HepG2 (cell line): Measurements from ENCODE around the gene OXLD1. TPM values are rescaled to one million over a fixed set of nuclear protein-coding genes. Genes with fewer than 3 reads are reported as not detected.

ENCODE experiments used
- ATF7-NPFF ChIP-seq: sonication (generic); formaldehyde crosslinking; IDR thresholded peaks from 2 replicates; pipeline ENCODE4 v1.8.1; 2023; ENCODE audit warnings: mild to moderate bottlenecking, low read depth, missing genetic modification reagents, moderate library complexity
- FOXJ3 ChIP-seq: sonication (generic); formaldehyde crosslinking; IDR thresholded peaks from 2 replicates; pipeline ENCODE4 v1.4.0; 2020; ENCODE audit warnings: missing genetic modification reagents, mild to moderate bottlenecking, borderline replicate concordance
- HNF1B ChIP-seq: sonication (generic); formaldehyde crosslinking; IDR thresholded peaks from 2 replicates; pipeline ENCODE4 v1.5.1; 2020; ENCODE audit warnings: mild to moderate bottlenecking, moderate library complexity, missing genetic modification reagents
- IRF2 ChIP-seq: IDR thresholded peaks from 2 replicates; pipeline ENCODE4 v1.6.1; 2018; ENCODE audit warnings: missing genetic modification reagents, missing compliant biosample characterization
- KDM5A ChIP-seq: fragments of 200-600 bp; sonication (generic); IDR thresholded peaks from 2 replicates; pipeline ENCODE4 v1.7.0; 2018; ENCODE audit warnings: antibody characterized with exemption, mild to moderate bottlenecking, low read length, borderline replicate concordance
- NPAS2 ChIP-seq: sonication (generic); formaldehyde crosslinking; IDR thresholded peaks from 2 replicates; pipeline ENCODE4 v1.8.0; 2022; ENCODE audit warnings: mild to moderate bottlenecking, missing genetic modification reagents, borderline replicate concordance
- SP4 ChIP-seq: sonication (generic); formaldehyde crosslinking; IDR thresholded peaks from 2 replicates; pipeline ENCODE4 v1.8.1; 2023; ENCODE audit warnings: mild to moderate bottlenecking, missing genetic modification reagents
- SP5 ChIP-seq: IDR thresholded peaks from 2 replicates; pipeline ENCODE4 v1.6.1; 2016; ENCODE audit warnings: low read depth, borderline replicate concordance
- SRSF1 ChIP-seq: fragments of 200-400 bp; formaldehyde crosslinking; optimal IDR thresholded peaks from 2 replicates; pipeline ENCODE3; 2017; ENCODE audit warnings: mild to moderate bottlenecking, low read depth, low read length, moderate library complexity
- U2AF2 ChIP-seq: fragments of 200-400 bp; formaldehyde crosslinking; IDR thresholded peaks from 2 replicates; pipeline ENCODE4 v1.6.1; 2017; ENCODE audit warnings: low read depth, mild to moderate bottlenecking, low read length
- ZNF253 ChIP-seq: sonication (generic); formaldehyde crosslinking; IDR thresholded peaks from 2 replicates; pipeline ENCODE4 v1.8.0; 2022; ENCODE audit warnings: mild to moderate bottlenecking, missing genetic modification reagents, borderline replicate concordance
- ZNF264 ChIP-seq: sonication (generic); formaldehyde crosslinking; IDR thresholded peaks from 2 replicates; pipeline ENCODE4 v1.4.0; 2020; ENCODE audit warnings: missing genetic modification reagents
- ZNF326 ChIP-seq: sonication (generic); formaldehyde crosslinking; IDR thresholded peaks from 2 replicates; pipeline ENCODE4 v1.4.0; 2020; ENCODE audit warnings: missing genetic modification reagents, borderline replicate concordance
- ZNF468 ChIP-seq: sonication (generic); formaldehyde crosslinking; IDR thresholded peaks from 2 replicates; pipeline ENCODE4 v1.8.0; 2022; ENCODE audit warnings: mild to moderate bottlenecking, moderate library complexity, missing genetic modification reagents
- ZNF564 ChIP-seq: sonication (generic); formaldehyde crosslinking; IDR thresholded peaks from 2 replicates; pipeline ENCODE4 v1.8.1; 2023; ENCODE audit warnings: mild to moderate bottlenecking, missing genetic modification reagents
- ZNF629 ChIP-seq: sonication (generic); formaldehyde crosslinking; conservative IDR thresholded peaks from 2 replicates; pipeline ENCODE4 v1.5.0; 2020; ENCODE audit warnings: missing genetic modification reagents
- ZNF710 ChIP-seq: sonication (generic); formaldehyde crosslinking; IDR thresholded peaks from 2 replicates; pipeline ENCODE4 v1.5.0; 2020; ENCODE audit warnings: mild to moderate bottlenecking, missing genetic modification reagents, borderline replicate concordance
- ZNF75D ChIP-seq: sonication (generic); formaldehyde crosslinking; IDR thresholded peaks from 2 replicates; pipeline ENCODE4 v1.8.1; 2023; ENCODE audit warnings: missing genetic modification reagents, mild to moderate bottlenecking, borderline replicate concordance
- ZNF776 ChIP-seq: sonication (generic); formaldehyde crosslinking; IDR thresholded peaks from 2 replicates; pipeline ENCODE4 v1.4.0; 2020; ENCODE audit warnings: mild to moderate bottlenecking, missing genetic modification reagents
- polyA plus RNA-seq, 8 experiments: library from polyadenylated mRNA; depleted of rRNA in 3 of 8; stranded (reverse) in 7 of 8; unstranded in 1 of 8; fragments of >200 nt; fragmentation: Illumina TruSeq in 4 of 8; extraction: Trizol in 4 of 8; gene quantifications; 2 replicates each; pipeline versions ENCODE4 v1.2.1 to v1.2.3, GENCODE V29; 2011 to 2016; ENCODE audit warnings: low read depth in 4 of 8, missing spikeins in 1 of 8, mixed read lengths in 1 of 8; ENCODE audit not compliant: insufficient read depth in 1 of 8
- total RNA-seq, 5 experiments: library from RNA; depleted of rRNA; stranded (reverse); fragments of >200 nt; fragmentation: Illumina TruSeq; extraction: Trizol; gene quantifications; 2 replicates each; pipeline ENCODE4 v1.2.3, GENCODE V29; 2016; ENCODE audit warnings: low read depth in 1 of 5
- TF ChIP-seq, protein P1 (sequence below): sonication (generic); formaldehyde crosslinking; IDR thresholded peaks from 2 replicates; pipeline ENCODE4 v1.9.0; 2021; ENCODE audit warnings: missing genetic modification reagents, borderline replicate concordance

OXLD1 gene
- total and polyA plus RNA-seq, 2 of the 13 experiments (the other 11 are each of a cell fraction or from before 2014, with no cell fraction given), result 27.1 to 37.5 TPM

DNA sequence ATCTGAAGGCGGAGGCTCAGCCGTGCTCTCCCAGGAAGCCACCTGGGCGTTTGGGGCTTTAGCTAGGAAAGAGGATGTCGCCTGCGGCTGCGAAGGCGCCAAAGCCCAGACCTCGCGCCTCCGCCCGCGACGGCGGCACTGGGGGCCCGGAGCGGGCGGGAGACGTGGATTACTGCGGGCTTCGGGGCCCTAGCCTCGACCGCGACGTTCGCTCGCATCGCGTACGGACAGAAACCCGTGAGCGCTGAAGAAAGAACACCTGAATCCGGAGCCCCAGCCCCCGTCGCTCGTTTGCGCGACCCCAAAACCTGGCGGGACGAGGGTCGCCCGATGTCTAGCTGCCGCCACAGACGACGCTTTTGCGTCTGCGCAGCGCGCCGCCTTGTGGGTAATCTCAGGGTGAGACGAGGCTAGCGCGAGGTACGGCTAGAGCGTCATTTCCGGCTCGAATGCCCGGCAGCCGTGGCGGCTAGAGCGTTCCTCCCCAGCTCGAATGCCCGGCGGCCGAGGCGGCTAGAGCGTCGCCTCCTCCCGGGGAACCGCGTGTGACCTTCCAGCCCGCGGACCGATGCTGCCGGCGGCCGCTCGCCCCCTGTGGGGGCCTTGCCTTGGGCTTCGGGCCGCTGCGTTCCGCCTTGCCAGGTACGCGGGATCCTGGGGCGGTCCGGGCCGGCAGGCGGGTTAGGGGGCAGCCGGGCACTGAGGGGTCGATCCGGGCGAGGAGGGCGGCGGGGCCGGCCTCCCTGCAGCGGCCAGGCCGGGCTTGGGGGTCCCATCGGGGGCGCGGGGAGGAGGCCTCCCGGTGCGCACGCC lies 36.7 kb upstream of the OXLD1 start, which contains the start of gene MRPL12 (continued):
- TF ChIP-seq ATF7-NPFF (CRISPR knock-in tag) (no peak; the same call in none of the 2 replicates), HNF1B (peak; percentile 91), ZNF710 (CRISPR knock-in tag) (peak; percentile 68; the same call in 1 of the 2 replicates), ZNF75D (CRISPR knock-in tag) (no peak), ZNF629 (CRISPR knock-in tag) (0 out of 2 replicates have a peak, but pooled peaks have one; percentile 25), SRSF1 (peak; percentile 71), KDM5A (peak; percentile 89), SP5 (CRISPR knock-in tag) (peak; percentile 54; the same call in 1 of the 2 replicates), ZNF468 (CRISPR knock-in tag) (peak; percentile 97), ZNF776 (peak; percentile 87; the same call in 1 of the 2 replicates), SP4 (CRISPR knock-in tag) (peak; percentile 81), ZNF264 (CRISPR knock-in tag) (peak; percentile 87), ZNF326 (CRISPR knock-in tag) (no peak), FOXJ3 (CRISPR knock-in tag) (no peak; the same call in 1 of the 2 replicates), ZNF564 (CRISPR knock-in tag) (peak; percentile 76), U2AF2 (no peak), NPAS2 (CRISPR knock-in tag) (no peak), IRF2 (peak; percentile 95), ZNF253 (peak; percentile 89)
- TF ChIP-seq, protein P1, sequence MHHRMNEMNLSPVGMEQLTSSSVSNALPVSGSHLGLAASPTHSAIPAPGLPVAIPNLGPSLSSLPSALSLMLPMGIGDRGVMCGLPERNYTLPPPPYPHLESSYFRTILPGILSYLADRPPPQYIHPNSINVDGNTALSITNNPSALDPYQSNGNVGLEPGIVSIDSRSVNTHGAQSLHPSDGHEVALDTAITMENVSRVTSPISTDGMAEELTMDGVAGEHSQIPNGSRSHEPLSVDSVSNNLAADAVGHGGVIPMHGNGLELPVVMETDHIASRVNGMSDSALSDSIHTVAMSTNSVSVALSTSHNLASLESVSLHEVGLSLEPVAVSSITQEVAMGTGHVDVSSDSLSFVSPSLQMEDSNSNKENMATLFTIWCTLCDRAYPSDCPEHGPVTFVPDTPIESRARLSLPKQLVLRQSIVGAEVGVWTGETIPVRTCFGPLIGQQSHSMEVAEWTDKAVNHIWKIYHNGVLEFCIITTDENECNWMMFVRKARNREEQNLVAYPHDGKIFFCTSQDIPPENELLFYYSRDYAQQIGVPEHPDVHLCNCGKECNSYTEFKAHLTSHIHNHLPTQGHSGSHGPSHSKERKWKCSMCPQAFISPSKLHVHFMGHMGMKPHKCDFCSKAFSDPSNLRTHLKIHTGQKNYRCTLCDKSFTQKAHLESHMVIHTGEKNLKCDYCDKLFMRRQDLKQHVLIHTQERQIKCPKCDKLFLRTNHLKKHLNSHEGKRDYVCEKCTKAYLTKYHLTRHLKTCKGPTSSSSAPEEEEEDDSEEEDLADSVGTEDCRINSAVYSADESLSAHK (CRISPR knock-in tag), result no peak
